HG03558 (cell line): ENCODE data around the gene RRP36.

ENCODE experiments used
- ATAC-seq: cut with Tn5 transposase; IDR thresholded peaks from one replicate; pipeline ENCODE4 v1.9.1; 2021; ENCODE audit warnings: moderate number of reproducible peaks; ENCODE audit not compliant: unreplicated experiment; ENCODE audit errors: extremely low read depth

Gene RRP36

GRCh38 chr6:43006251-43006650, 15.2 kb upstream of the RRP36 start:
- ATAC-seq, result no peak

GRCh38 chr6:43007126-43007525, 14.3 kb upstream of the RRP36 start:
- no peak for ATAC-seq

GRCh38 chr6:43009124-43009523, 12.3 kb upstream of the RRP36 start:
- ATAC-seq, result no peak

- ATAC-seq, result no peak
Measured at GRCh38 chr6:43011207-43011606, 10.2 kb upstream of the RRP36 start.

- no peak for ATAC-seq
Measured at GRCh38 chr6:43012364-43012763, 9.1 kb upstream of the RRP36 start.

- no peak for ATAC-seq
Measured at GRCh38 chr6:43013097-43013842, 8.2 kb upstream of the RRP36 start.

- peak; percentile 79 for ATAC-seq
Measured at GRCh38 chr6:43013843-43014433, 7.5 kb upstream of the RRP36 start, which contains the start of the genes KLHDC3 and MEA1. KLHDC3 (plus strand) TSS chr6:43014249; CDS start chr6:43017193, 2,944 bp downstream. MEA1 (minus strand) TSS chr6:43013946; CDS start chr6:43013813, 133 bp downstream.

- ATAC-seq, result no peak
Measured at GRCh38 chr6:43014434-43014909, 7.0 kb upstream of the RRP36 start.

- no peak for ATAC-seq
Measured at GRCh38 chr6:43016176-43016942, 5.1 kb upstream of the RRP36 start.

GRCh38 chr6:43016943-43017334, 4.5 kb upstream of the RRP36 start:
- ATAC-seq, result no peak

GRCh38 chr6:43019152-43019551, 2.3 kb upstream of the RRP36 start:
- ATAC-seq, result no peak

- no peak for ATAC-seq
Measured at GRCh38 chr6:43020052-43020705, 1.2 kb upstream of the RRP36 start.

- no peak for ATAC-seq
Measured at GRCh38 chr6:43020847-43021246, 576 bp upstream of the RRP36 start.

- no peak for ATAC-seq
Measured at GRCh38 chr6:43024436-43024835, 3.0 kb downstream of the RRP36 start.

GRCh38 chr6:43026365-43026764, 4.9 kb downstream of the RRP36 start:
- ATAC-seq, result no peak

- no peak for ATAC-seq
Measured at GRCh38 chr6:43029120-43029519, 7.7 kb downstream of the RRP36 start.

- no peak for ATAC-seq
Measured at GRCh38 chr6:43032326-43032725, 10.9 kb downstream of the RRP36 start.

- ATAC-seq, result no peak
Measured at GRCh38 chr6:43033496-43034189, 12.2 kb downstream of the RRP36 start.

- ATAC-seq, result no peak
Measured at GRCh38 chr6:43034190-43034525, 12.7 kb downstream of the RRP36 start.
